Vagina (tissue), 2 donors: ENCODE measurements around the gene AKR1E2. TPM values are rescaled to one million over a fixed set of nuclear protein-coding genes. Genes with fewer than 3 reads are reported as not detected.

Source experiments
- DNase-seq, 2 donors: peaks; one replicate each; pipeline ENCODE4 v3.0.0-alpha.2; 2017; ENCODE audit errors: extremely low spot score in 2 of 2
- H3K27ac ChIP-seq: fragments of 200-600 bp; sonication (generic); one replicate; pipeline ENCODE4 v1.5.1; 2019
- H3K27me3 ChIP-seq: fragments of 200-600 bp; sonication (generic); one replicate; pipeline ENCODE4 v1.5.1; 2019
- H3K36me3 ChIP-seq, 2 donors: fragments of 200-600 bp; sonication (generic); one replicate each; pipeline ENCODE4 v1.5.1; 2017 to 2019
- H3K4me1 ChIP-seq: fragments of 200-600 bp; sonication (generic); one replicate; pipeline ENCODE4 v1.5.1; 2019
- H3K4me3 ChIP-seq, 2 donors: fragments of 200-600 bp; sonication (generic); 1 replicate in 1 of 2; 2 replicates in 1 of 2; pipeline ENCODE4 v1.5.1; 2016 to 2019
- H3K9me3 ChIP-seq: fragments of 200-600 bp; sonication (generic); one replicate; pipeline ENCODE4 v1.5.1; 2019
- CTCF ChIP-seq, 3 experiments: fragments of 450-650 bp in 2 of 3; fragments of 200-600 bp in 1 of 3; sonication (generic) in 1 of 3; IDR thresholded peaks; one replicate each; pipeline ENCODE4 v1.5.1; 2017 to 2019; ENCODE audit warnings: antibody characterized with exemption in 3 of 3, mild to moderate bottlenecking in 2 of 3, moderate library complexity in 2 of 3
- POLR2A ChIP-seq, 2 donors: fragments of 450-650 bp; IDR thresholded peaks; one replicate each; pipeline ENCODE4 v1.6.1; 2017; ENCODE audit warnings: antibody characterized with exemption in 2 of 2, mild to moderate bottlenecking in 2 of 2, moderate library complexity in 2 of 2
- POLR2AphosphoS5 ChIP-seq, 2 donors: sonication (generic); formaldehyde crosslinking; IDR thresholded peaks; one replicate each; pipeline ENCODE4 v1.9.0; 2017; ENCODE audit warnings: antibody characterized with exemption in 2 of 2, mild to moderate bottlenecking in 2 of 2, low read depth in 1 of 2; ENCODE audit not compliant: insufficient read depth in 1 of 2
- intact Hi-C: fragments of 100-400 bp; cut with DNase I; formaldehyde crosslinking; loops from one replicate; pipeline ENCODE4 v1.15.1; 2023
- total RNA-seq: library from RNA; depleted of rRNA; stranded (reverse); fragments of >200 nt; gene quantifications from one replicate; pipeline ENCODE4 v1.2.3, GENCODE V29; 2016

The AKR1E2 gene
- total RNA-seq, 1 donor from 2014 or later: 3.7 TPM

GRCh38 chr10:4865945-4866661 lies 40.1 kb downstream of the AKR1E2 start:
- Histone ChIP-seq H3K27ac (no peak overlapping the region), H3K4me1 (no peaks in the 10 kb centered on the region), H3K27me3 (no peaks in the 10 kb centered on the region), H3K9me3 (no peaks in the 10 kb centered on the region), H3K4me3 (no peak overlapping the region), H3K36me3 (no peaks in the 10 kb centered on the region)
- TF ChIP-seq CTCF (IDR thresholded peaks at IDR 0.05) (no peak), POLR2A (IDR thresholded peaks at IDR 0.05) (no peak), POLR2AphosphoS5 (IDR thresholded peaks at IDR 0.05; ENCODE audit: insufficient read depth in 1 of 2, low read depth in 1 of 2) (no peak)
- intact Hi-C loops: no loop called here
- peak in 1 of 2 donors; percentile 13 for DNase-seq

GRCh38 chr10:4867109-4867519 lies 41.1 kb downstream of the AKR1E2 start:
- H3K4me1 ChIP-seq: no peaks in the 10 kb centered on the region
- intact Hi-C loops: no loop called here
- H3K27me3 ChIP-seq: no peaks in the 10 kb centered on the region
- H3K9me3 ChIP-seq: no peaks in the 10 kb centered on the region
- peak in 1 of 2 donors; percentile 25 for DNase-seq
- no peak overlapping the region for H3K4me3 ChIP-seq
- H3K36me3 ChIP-seq: no peaks in the 10 kb centered on the region
- no peak overlapping the region for H3K27ac ChIP-seq
- TF ChIP-seq POLR2AphosphoS5 (IDR thresholded peaks at IDR 0.05; ENCODE audit: insufficient read depth in 1 of 2, low read depth in 1 of 2) (no peak), CTCF (IDR thresholded peaks at IDR 0.05) (no peak), POLR2A (IDR thresholded peaks at IDR 0.05) (no peak)

GRCh38 chr10:4867520-4868356 lies 41.7 kb downstream of the AKR1E2 start:
- Histone ChIP-seq H3K27me3 (no peaks in the 10 kb centered on the region), H3K36me3 (no peaks in the 10 kb centered on the region), H3K9me3 (no peaks in the 10 kb centered on the region), H3K27ac (no peak overlapping the region), H3K4me3 (no peak overlapping the region), H3K4me1 (no peaks in the 10 kb centered on the region)
- intact Hi-C loops: no loop called here
- DNase-seq: peak in 1 of 2 donors; percentile 13
- no peak for TF ChIP-seq POLR2AphosphoS5 (IDR thresholded peaks at IDR 0.05; ENCODE audit: insufficient read depth in 1 of 2, low read depth in 1 of 2)
- TF ChIP-seq POLR2A (IDR thresholded peaks at IDR 0.05): no peak
- TF ChIP-seq CTCF (IDR thresholded peaks at IDR 0.05): no peak

- Histone ChIP-seq H3K4me1 (no peaks in the 10 kb centered on the region), H3K36me3 (no peaks in the 10 kb centered on the region), H3K9me3 (no peaks in the 10 kb centered on the region), H3K27ac (no peak overlapping the region), H3K4me3 (no peak overlapping the region), H3K27me3 (no peaks in the 10 kb centered on the region)
- TF ChIP-seq CTCF (IDR thresholded peaks at IDR 0.05) (no peak), POLR2AphosphoS5 (IDR thresholded peaks at IDR 0.05; ENCODE audit: insufficient read depth in 1 of 2, low read depth in 1 of 2) (no peak), POLR2A (IDR thresholded peaks at IDR 0.05) (no peak)
- intact Hi-C loops: no loop called here
- no peak for DNase-seq
Measured at GRCh38 chr10:4868357-4868657, 42.3 kb downstream of the AKR1E2 start.

- no peaks in the 10 kb centered on the region for H3K27me3 ChIP-seq
- intact Hi-C loops: no loop called here
- peaks cover 4% of the 10 kb centered on the region for H3K4me1 ChIP-seq
- H3K4me3 ChIP-seq: no peak overlapping the region
- H3K27ac ChIP-seq: no peak overlapping the region
- no peaks in the 10 kb centered on the region for H3K9me3 ChIP-seq
- DNase-seq: no peak
- TF ChIP-seq POLR2A (IDR thresholded peaks at IDR 0.05) (no peak), POLR2AphosphoS5 (IDR thresholded peaks at IDR 0.05; ENCODE audit: insufficient read depth in 1 of 2, low read depth in 1 of 2) (no peak)
- no peaks in the 10 kb centered on the region for H3K36me3 ChIP-seq
Measured at GRCh38 chr10:4882704-4883078, 56.7 kb downstream of the AKR1E2 start.
